CD4-positive, alpha-beta T cell treated with Interleukin-15 for 4 hours (primary cell): Measurements from ENCODE around the gene NIFK.
"Not testable (repeated sequence)": the region's sequence is repeated elsewhere in the genome, so short reads cannot be mapped to it uniquely, and the experiment has no call there.

Source experiments
- DNase-seq: peaks from one replicate; pipeline ENCODE4 v3.0.0-alpha.2; 2020; ENCODE audit warnings: low spot score

NIFK gene

DNA sequence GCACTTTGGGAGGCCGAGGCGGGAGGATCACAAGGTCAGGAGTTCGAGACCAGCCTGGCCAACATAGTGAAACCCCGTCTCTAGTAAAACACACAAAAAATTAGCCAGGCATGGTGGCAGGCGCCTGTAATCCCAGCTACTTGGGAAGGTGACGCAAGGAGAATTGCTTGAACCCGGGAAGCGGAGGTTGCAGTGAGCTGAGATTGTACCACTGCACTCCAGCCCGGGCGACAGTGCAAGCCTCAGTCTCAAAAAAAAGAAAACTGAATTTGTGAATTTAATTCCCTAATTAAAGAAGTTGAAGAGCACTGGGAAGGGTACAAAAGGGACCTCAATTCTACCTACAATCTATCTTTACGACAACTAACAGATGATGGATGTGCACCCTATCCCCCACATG lies 2.1 kb downstream of the NIFK start:
- DNase-seq = not testable (repeated sequence)

DNA sequence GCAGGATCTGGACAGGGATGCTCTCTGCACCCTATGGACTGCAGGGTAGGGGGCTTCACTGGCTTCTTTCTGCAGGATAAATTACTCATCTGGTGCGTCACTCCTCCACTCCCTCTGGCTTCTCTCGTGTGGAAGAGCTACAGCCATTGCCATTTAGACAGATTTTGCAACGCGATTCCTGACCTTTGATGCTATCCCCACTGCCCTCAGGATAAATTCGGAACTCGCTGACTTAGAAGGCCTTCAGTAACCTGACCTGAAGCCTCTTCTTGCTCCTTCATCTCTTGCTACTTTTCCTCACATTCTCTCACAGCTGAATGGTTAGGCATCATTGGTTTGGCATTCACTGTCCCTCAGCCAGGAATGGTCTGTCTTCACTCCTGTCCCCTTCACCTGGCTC lies 5.3 kb downstream of the NIFK start:
- no peak for DNase-seq

DNA sequence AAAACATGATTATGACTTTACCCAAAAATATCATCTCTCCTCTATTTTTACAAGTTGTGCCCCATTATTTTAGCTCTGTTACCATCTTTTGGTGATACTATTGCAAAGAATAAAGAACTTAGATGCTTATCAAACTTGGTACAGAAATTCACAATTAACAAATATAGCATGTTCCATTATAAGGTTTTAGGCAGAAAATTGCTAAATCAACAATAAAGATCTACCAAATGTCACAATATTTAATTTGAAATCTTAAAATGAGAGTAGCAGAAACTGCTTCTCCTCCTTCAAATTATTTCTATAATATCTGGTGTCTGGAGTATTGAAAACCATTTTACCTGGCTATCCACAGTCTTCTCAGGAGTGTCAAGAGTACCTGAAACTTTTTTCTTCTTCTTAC lies 8.7 kb downstream of the NIFK start:
- no peak for DNase-seq

DNA sequence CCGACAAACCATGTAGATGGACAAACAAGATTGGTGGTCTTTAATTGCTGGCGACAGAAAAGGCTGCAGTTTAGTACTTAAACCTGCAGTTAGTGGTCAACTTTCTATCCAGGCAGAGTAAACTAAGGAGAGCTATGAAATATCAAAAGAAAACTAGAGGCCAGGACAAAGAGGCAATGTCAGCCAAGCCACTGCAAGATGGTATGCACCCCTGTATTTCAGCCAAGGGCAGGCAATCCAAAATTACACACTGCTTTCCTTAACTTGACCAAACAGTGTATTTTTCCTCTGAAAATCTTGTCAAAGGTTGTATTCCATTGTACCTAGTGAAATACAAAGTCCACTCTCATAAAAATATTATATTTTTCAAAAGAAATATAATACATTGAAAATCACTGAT lies 9.3 kb downstream of the NIFK start:
- DNase-seq = no peak

DNA sequence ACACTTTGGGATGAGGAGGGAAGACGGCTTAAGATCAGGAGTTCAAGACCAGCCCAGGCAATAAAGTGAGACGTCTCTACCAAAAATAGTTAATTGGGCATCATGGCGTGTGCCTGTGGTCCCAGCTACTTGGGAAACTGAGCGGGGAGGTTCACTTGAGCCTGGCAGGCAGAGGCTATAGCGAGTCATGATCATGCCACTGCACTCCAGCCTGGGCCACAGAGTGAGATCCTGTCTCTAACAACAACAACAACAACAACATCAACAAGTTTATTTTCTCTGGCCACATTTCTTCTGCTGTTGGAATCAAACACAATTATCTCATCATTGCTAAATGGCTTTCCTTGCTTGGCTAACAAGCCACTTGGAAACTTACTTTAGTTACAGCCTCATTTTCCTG lies 13.4 kb downstream of the NIFK start:
- DNase-seq = no peak

DNA sequence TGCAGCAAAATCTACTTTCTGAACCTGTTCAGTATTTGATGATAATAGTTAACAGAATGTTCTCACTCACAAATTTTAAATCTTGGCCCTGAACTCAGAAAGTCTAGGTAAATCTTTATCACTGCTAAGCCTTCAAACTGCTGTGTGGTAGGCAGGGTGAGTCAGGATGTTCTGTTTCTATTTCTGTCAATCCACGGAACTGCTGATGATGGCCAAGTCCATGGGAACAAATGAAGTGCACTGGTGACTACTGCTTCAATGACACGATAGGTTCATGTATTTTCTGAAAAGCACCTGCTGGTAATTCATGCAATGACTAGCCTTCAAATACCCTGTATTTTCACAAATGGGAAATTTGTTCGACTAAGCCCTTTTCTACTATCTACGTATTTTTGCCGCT lies 14.2 kb downstream of the NIFK start:
- no peak for DNase-seq

DNA sequence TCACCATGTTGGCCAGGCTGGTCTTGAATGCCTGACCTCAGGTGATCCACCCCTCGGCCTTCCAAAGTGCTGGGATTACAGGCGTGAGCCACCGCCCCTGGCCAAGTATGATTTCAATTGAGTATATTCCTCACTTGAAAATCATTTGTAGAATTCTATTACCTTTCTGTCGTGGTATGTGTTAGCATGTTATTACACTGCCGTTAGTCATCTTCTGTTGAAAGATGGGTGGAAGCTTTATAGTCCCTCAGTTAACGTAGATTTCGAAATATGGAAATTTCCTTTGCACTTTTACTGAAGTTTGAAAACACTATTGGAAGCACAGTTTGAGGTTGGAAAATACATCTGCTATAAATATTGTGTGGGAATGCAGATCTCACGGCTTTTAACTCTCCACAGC lies 14.7 kb downstream of the NIFK start:
- no peak for DNase-seq

DNA sequence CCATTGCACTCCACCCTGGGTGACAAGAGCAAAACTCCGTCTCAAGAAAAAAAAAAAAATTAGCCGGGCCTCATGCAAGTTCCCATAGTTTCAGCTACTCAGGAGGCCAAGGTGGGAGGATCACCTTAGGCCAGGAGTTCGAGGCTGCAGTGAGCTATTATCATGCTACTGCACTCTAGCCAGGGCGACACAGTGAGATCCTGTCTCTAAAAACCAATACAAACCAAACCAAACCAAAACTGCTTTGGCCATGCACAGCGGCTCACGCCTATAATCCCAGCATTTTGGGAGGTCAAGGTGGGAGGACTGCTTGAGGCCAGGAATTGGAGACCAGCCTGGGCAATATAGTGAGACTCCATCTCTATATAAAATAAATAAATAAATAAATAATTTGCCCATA lies 19.1 kb downstream of the NIFK start:
- no peak for DNase-seq

DNA sequence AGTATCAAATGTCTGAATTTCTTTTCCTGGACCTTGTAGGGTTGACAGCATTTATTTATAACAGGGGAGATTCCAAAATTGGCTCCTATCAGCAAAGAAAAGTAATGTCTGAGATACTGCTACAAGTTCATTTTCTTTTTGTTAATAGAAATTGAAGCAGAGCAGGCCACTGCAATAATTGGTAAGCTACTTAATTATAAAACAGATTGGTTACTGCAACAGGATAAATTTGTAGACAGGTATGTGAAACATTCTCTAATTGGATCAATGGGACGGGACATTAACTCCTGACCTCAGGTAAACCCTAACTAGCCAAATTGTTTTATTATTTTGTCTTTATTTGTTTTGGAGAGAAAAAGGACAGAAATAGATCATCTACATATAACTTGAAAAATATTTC lies 20.5 kb downstream of the NIFK start:
- DNase-seq = no peak

DNA sequence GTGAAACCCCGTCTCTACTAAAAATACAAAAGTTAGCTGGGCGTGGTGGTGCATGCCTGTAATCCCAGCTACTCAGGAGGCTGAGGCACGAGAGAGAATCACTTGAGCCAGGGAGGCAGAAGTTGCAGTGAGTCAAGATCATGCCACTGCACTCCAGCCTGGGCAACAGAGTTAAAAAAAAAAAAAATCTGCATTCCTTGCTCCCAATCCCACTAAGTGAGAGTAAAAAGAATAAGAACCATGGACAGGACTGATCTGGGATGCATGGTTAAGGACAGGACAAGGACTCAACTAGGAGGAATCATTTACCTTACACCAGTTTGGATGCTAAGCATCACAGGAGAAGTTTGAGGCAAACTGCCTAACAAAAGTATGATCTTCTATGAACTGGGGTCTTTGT lies 25.2 kb downstream of the NIFK start:
- DNase-seq = not testable (repeated sequence)

DNA sequence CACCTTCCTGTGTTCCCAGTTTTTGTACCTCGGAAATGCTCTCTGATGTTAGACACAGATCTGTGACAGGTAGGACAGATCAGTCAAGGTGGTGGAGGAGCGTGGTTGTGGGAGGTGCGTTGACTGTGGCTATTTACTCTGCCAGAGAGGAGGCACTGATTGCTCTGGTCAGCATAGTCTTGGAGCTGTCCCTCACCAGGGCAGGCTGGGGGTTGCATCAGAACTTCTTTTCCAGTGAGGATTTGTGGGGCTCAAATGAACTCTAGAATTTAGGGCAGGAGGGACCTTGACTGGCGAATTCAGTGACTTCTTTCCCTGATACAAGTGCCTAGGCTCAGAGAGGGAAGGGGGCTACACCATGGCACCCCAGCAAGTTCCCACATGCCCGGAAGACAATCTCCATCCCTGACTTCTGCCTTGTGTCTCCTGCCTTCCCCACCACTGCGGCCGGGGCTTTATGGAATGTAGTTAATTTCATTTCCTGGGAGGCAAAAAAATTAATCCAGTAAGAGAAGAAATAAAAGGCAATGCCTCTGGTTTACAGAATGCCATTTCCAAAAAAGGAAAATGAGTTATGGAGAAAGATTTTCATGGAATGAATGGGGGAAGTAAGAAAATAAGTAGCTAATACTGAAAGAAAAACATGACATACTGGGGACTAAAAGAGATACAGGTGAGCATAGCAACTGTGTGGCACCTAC lies 26.1 kb downstream of the NIFK start:
- no peak for DNase-seq

DNA sequence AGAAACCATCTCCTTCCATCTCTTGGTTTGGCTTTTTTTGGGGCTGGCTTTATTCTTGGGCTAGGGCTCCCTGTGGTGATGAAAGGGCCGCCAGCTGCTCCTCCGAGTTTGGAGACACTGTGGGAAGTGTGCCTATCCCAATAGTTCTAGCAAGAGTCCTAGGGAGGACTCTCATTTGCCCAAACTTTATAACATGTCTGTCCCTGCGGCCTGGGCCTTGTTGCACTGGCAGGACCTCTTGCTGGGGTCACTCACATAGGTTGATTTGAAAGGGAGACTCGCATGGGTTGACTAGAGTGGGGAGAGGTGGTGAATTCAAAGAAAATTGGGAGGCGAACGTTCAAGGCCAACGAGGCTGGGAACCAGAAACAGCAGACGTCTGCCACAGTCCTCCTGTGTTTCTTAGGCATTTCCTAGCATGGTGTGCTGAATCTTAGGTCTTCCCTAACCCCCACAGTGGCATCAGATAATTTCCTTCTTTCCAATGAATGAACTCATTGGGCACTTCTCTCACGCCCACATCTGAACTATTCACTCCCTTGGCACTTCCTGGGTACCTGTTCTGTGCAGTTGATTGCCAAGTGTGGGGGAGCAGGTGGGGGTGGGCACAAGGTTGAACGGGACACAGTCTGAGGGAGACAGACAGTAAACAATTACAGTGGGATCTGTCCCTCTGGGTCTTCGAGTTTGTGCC lies 26.8 kb downstream of the NIFK start:
- no peak for DNase-seq

DNA sequence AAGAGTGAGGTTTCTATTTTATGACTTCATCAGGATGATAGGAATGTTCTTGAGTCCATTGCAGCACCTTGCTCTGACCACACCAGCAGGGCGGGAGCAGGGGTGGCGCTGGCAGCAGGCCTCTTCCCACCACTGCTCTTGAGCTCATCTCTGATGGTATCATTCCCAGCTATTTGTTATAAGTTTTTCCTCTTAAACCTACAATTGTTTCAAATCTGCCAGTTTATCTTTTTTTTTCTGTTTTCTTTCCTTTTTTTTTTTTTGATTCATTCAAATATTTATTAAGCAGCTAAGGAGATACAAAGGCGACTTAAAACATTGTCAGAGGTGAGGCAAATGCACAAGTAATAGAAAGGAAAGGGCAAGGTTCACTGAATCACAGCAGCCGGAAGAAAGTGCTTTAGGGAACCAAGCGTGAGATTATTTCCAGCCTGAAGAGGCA lies 28.7 kb downstream of the NIFK start:
- DNase-seq = no peak

DNA sequence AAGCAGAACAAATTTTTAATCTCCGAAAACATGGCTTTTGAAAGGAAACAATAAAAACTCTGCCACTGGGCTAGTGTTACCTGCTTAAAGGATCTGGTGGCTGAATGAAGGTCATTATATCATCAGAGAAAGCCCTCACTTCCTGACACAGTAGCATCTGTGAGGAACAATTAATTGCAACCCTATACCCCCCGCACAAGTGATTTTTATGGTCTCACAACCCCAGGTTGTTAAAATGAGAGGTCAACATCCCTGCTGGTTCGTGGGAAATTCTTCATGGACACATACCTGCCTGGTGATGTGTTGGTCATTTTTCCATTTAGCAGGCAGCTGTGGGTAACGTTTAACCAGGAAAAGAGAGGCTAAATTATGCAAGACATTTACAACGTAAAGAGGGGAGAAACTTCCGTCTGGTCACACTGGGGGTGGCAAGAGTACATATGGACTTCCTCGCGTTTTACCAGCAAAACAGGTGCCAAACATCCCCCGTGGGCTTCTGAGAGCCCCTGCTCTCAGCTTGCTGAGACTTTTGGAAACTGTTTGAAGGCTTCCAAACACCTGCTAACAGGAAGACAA lies 29.2 kb downstream of the NIFK start:
- no peak for DNase-seq

DNA sequence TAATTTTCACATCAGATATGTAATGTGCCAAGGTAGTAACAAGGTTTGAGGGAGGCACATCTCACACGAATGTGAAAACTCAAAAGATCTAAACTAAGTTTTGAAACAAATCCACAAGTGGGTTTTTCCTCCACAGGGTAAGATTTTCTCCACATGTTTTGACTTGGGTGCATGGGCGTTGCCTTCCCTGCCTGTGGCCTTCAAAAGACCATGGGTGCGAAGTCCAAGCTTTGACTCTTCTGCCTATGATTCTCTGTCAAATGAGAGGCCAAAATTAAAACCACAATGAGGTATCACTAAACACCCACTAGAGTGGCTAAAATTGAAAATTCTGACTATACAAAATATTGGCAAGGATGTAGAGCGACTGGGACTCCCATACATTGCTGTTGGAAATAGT lies 30.7 kb downstream of the NIFK start:
- DNase-seq = no peak

DNA sequence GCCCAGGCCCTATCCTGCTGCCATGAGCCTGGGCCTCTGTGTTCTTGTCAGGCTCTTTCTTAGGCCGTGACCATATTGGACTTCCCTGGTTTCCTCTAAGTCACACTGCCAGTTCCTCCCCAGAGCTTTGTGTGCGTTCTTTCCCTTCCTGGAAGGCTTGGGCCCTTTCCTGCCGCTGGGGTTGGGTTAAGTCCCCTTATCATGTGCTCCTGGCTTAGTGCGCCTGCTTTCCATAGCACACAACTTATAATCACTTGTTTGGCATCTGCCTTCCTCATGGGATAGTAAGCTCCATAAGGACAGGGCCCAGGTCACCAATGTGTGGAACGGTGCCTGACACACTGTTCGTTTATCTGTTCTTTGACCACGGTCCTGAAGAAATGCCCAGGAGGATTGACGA lies 31.3 kb downstream of the NIFK start:
- DNase-seq = no peak

DNA sequence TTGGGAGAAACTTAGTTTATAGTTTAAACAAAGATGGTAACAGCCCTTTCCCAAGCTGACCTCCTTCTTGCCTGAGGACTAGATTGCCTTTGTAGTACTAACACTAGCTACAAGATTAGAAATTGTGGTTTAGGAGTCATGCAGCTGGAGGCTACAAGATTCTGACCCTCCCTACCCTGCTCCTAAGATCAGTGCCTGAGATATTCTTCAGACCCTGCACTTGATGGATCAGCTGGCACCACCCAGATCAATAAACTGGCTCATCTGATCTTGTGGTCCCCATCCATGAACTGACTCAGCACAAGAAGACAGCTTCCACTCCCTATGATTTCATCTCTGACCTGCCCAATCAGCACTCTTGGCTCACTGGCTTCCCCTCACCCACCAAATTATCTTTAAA lies 34.9 kb downstream of the NIFK start:
- DNase-seq = not testable (repeated sequence)

DNA sequence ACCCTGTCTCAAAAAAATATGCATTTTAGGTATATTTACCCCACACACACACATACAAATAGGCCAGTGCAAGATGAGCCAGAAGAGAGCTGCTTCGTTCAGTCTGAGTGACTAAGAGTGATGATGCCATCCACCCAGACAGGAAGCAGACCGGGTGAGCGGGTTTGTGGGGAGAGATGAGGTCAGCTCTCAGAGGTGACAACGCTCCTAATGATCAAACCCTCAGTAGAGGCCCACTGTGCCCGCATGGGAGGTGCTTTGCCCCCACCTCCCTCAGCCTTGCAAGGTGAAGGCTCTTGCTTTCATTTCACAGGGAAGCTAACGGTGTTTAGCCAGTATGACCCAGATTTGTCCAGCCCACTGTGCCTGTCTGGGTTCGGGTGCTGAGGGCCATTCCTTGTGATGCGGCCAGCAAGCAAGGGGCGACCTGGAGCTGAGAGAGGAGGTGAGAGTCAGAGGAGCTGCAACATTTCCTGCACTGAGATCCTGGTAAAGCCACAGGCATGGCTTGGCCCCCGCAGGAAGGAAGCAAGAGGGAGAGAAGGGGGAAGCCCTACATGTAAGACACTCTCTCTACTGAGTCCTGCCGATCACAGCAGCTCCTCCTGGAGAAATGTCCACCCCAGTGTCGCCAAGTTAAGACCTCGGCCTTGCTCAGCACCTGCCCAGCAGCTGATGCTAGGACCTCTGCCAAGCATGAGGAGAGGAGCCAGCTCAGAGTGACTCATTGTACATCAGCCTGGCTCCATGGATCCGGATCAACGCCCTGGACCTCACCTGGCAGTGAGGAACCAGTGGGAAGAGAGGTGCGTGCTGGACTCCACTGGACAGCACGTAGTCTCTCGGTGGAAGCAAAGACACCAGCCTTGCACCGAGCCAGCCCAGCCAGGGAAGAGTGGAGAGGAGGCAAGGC lies 37.0 kb downstream of the NIFK start:
- DNase-seq = peak; percentile 91

DNA sequence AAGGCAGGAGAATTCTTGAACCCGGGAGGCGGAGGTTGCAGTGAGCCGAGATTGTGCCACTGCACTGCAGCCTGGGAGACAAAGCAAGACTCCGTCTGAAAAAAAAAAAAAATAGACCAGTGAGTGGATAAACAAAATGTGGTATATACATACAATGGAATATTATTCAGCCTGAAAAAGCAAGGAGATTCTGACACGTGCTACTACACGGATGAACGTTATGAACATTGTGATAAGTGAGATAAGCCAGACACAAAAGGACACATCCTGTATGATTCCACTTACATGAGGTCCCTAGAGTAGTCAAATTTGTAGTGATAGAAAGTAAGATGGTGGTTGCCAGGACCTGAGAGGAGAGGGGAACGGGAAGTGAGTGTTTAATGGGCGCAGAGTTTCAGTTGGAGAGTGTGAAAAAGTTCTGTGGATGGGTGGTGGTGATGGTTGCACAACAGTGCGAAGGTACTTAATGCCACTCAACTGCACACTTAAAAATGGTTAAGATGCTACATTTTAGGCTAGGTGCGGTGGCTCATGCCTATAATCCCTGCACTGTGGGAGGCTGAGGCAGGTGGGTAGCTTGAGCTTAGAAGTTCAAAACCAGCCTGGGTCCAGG lies 38.3 kb downstream of the NIFK start:
- no peak for DNase-seq

DNA sequence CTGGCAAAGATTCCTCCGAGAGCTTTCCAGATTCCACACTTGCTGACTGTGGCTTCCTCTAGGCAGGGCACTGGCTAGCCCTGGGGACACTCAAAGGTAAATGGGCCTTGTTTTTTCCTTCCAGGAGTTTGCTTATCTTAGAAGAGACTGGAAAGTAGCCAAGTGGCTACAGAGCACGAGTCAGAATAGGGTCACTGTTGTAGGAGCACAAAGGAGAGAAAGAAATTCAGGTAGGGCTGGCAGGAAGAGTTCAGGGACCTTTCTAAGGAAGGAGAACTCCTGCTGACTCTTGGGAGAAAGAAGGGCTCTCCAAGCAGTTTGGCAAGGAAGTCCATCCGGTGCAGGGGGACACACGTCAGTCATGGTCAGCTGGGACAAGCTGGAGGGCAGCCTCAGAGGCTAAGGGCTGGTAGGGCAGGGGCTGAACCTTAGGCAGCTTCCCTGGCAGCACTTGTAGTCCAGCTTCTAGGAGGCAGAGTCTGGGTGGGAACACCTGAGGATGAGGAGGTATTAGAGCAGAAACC lies 39.5 kb downstream of the NIFK start:
- DNase-seq = no peak

DNA sequence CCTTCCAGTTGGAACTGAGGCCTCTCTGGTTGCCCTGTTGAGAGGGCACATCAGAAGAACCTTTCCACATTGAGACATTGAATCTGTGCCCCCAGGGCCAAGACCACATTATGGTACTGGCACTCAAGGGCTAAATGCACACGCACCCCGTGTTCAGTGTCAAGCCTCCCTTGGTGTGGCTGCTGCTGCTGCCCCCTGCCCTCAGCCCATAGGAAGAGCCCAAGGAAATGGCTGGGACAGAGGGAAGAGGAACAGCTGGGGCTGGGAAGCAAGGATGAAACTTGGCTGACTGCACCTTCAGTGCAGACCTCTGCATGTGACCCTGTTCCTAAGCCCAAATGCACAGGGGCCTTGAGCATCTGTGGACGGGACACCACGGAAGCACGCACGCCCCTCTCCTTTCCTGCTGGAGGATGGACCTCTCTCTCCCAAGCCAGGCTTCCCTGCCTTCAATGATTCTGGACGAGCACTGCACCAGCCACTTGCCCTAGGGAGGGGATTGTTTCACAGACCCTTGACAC lies 40.2 kb downstream of the NIFK start:
- no peak for DNase-seq

DNA sequence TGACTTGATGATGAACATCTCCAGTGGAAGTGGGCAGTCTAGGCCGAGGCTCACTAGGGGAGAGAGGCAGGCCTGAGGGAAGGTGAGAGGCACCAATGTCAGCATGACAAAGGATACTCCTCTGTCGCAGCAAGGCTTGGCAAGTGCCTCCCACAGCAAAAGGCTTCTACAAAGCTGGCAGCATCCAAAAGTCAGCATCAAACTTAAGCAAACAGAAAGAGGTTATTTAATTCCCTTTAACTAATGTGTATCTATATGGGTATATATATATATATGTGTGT lies 41.6 kb downstream of the NIFK start:
- DNase-seq = no peak
